Stimulated activated CD8-positive, alpha-beta memory T cell treated with anti-CD3 and anti-CD28 coated beads, Interleukin-4, amount 100 ng/mL, for 4 hours (primary cell): Measurements from ENCODE around the gene ALDH6A1.

Experiments used
- DNase-seq, 2 donors: peaks; one replicate each; pipeline ENCODE4 v3.0.0-alpha.2; 2020; ENCODE audit warnings: low read depth in 2 of 2, low spot score in 1 of 2

ALDH6A1 gene

GRCh38 chr14:74049876-74050495 is 34.3 kb downstream of the ALDH6A1 start:
- no peak for DNase-seq

GRCh38 chr14:74048281-74048680 is 36.0 kb downstream of the ALDH6A1 start:
- DNase-seq, result no peak

- DNase-seq, result no peak
Observed at GRCh38 chr14:74045522-74045921, 38.7 kb downstream of the ALDH6A1 start.

GRCh38 chr14:74042296-74042695 is 42.0 kb downstream of the ALDH6A1 start:
- no peak for DNase-seq

GRCh38 chr14:74038020-74038859 is 46.0 kb downstream of the ALDH6A1 start:
- DNase-seq, result no peak

- no peak for DNase-seq
Observed at GRCh38 chr14:74035556-74035955, 48.7 kb downstream of the ALDH6A1 start.

- DNase-seq, result no peak
Observed at GRCh38 chr14:74034572-74034971, 49.7 kb downstream of the ALDH6A1 start.

- no peak for DNase-seq
Observed at GRCh38 chr14:74029136-74029535, 55.1 kb downstream of the ALDH6A1 start.

- no peak for DNase-seq
Observed at GRCh38 chr14:74022346-74022745, 61.9 kb downstream of the ALDH6A1 start.

GRCh38 chr14:74019408-74020137 is 64.7 kb downstream of the ALDH6A1 start:
- DNase-seq, result no peak

- peak; percentile 53 to 72 for DNase-seq
Observed at GRCh38 chr14:74018586-74019407, 65.5 kb downstream of the ALDH6A1 start, which contains the start of the genes BBOF1 and ENTPD5. Gene BBOF1, plus strand, starts transcription at chr14:74019349. Its CDS starts 130 bp downstream, at chr14:74019479. Gene ENTPD5, minus strand, starts transcription at chr14:74019288. Its CDS starts 31,186 bp downstream, at chr14:73988102.

- DNase-seq, result no peak
Observed at GRCh38 chr14:74018174-74018585, 66.1 kb downstream of the ALDH6A1 start.

- no peak for DNase-seq
Observed at GRCh38 chr14:74015963-74016362, 68.3 kb downstream of the ALDH6A1 start.

GRCh38 chr14:74015176-74015575 is 69.1 kb downstream of the ALDH6A1 start:
- DNase-seq, result no peak

GRCh38 chr14:74014299-74014698 is 70.0 kb downstream of the ALDH6A1 start:
- no peak for DNase-seq

- no peak for DNase-seq
Observed at GRCh38 chr14:74008843-74009499, 75.3 kb downstream of the ALDH6A1 start.
